Neuronal stem cell (in vitro differentiated cells): Measurements from ENCODE around the gene DDOST.
A peak's percentile ranks its signal among the peaks of the same experiment; 100 is the strongest.

Source experiments
- DNase-seq: peaks from one replicate; pipeline ENCODE4 v3.0.0-alpha.2; 2013; ENCODE audit warnings: low spot score
- H2AFZ ChIP-seq: one replicate; pipeline ENCODE4 v1.6.1; 2013; ENCODE audit warnings: mild to moderate bottlenecking, low read length, inconsistent platforms
- H2AK5ac ChIP-seq: 2 replicates; pipeline ENCODE4 v1.6.1; 2013; ENCODE audit warnings: low read depth, mild to moderate bottlenecking, inconsistent platforms, low read length, moderate library complexity, mixed read lengths
- H2BK120ac ChIP-seq: 2 replicates; pipeline ENCODE4 v1.6.1; 2013; ENCODE audit warnings: low read depth, mild to moderate bottlenecking, inconsistent platforms, low read length, moderate library complexity, mixed read lengths
- H2BK12ac ChIP-seq: one replicate; pipeline ENCODE4 v1.6.1; 2013; ENCODE audit warnings: low read length, inconsistent platforms
- H2BK15ac ChIP-seq: 2 replicates; pipeline ENCODE4 v1.6.1; 2013; ENCODE audit warnings: mild to moderate bottlenecking, low read length, inconsistent platforms, mixed read lengths
- H2BK5ac ChIP-seq: one replicate; pipeline ENCODE4 v1.6.1; 2013; ENCODE audit warnings: inconsistent platforms, mild to moderate bottlenecking, low read length, moderate library complexity
- H3K14ac ChIP-seq: one replicate; pipeline ENCODE4 v1.6.1; 2013; ENCODE audit warnings: low read length, inconsistent platforms
- H3K18ac ChIP-seq: 2 replicates; pipeline ENCODE4 v1.6.1; 2013; ENCODE audit warnings: low read length, inconsistent platforms
- H3K23ac ChIP-seq: 2 replicates; pipeline ENCODE4 v1.6.1; 2013; ENCODE audit warnings: low read depth, mild to moderate bottlenecking, mixed read lengths, low read length, inconsistent platforms; ENCODE audit not compliant: poor library complexity
- H3K27ac ChIP-seq: replicated peaks from 3 replicates; pipeline ENCODE4 v1.5.1; 2013; ENCODE audit warnings: low read length, inconsistent platforms
- H3K27me3 ChIP-seq, 3 experiments: 2 replicates each; pipeline ENCODE4 v1.6.1; 2013; ENCODE audit warnings: low read length in 3 of 3, mild to moderate bottlenecking in 2 of 3, inconsistent platforms in 1 of 3, low read depth in 1 of 3, mixed read lengths in 1 of 3, moderate library complexity in 1 of 3; ENCODE audit not compliant: control insufficient read depth in 3 of 3, insufficient read depth in 3 of 3
- H3K36me3 ChIP-seq, 2 donors: replicated peaks in 1 of 2; 2 replicates each; pipeline ENCODE4 v1.6.1; 2013; ENCODE audit warnings: low read length in 2 of 2; ENCODE audit not compliant: control insufficient read depth in 2 of 2, insufficient read depth in 2 of 2
- H3K4ac ChIP-seq: 2 replicates; pipeline ENCODE4 v1.6.1; 2013; ENCODE audit warnings: inconsistent platforms, mild to moderate bottlenecking, low read length, moderate library complexity
- H3K4me1 ChIP-seq, 2 donors: 1 replicate in 1 of 2; 2 replicates in 1 of 2; pipeline ENCODE4 v1.6.1; 2013; ENCODE audit warnings: low read length in 2 of 2, low read depth in 1 of 2; ENCODE audit not compliant: control insufficient read depth in 2 of 2, insufficient read depth in 1 of 2
- H3K4me2 ChIP-seq: one replicate; pipeline ENCODE4 v1.6.1; 2013; ENCODE audit warnings: mild to moderate bottlenecking, low read length, inconsistent platforms; ENCODE audit not compliant: insufficient read depth, poor library complexity, severe bottlenecking
- H3K4me3 ChIP-seq, 2 donors: 2 replicates each; pipeline ENCODE4 v1.5.1; 2013; ENCODE audit warnings: low read length in 2 of 2, mild to moderate bottlenecking in 2 of 2, inconsistent platforms in 1 of 2, moderate library complexity in 1 of 2
- H3K79me1 ChIP-seq: one replicate; pipeline ENCODE4 v1.6.1; 2013; ENCODE audit warnings: low read depth, mild to moderate bottlenecking, inconsistent platforms, low read length, moderate library complexity
- H3K9ac ChIP-seq: one replicate; pipeline ENCODE4 v1.6.1; 2013; ENCODE audit warnings: mild to moderate bottlenecking, low read depth, low read length, inconsistent platforms; ENCODE audit not compliant: poor library complexity
- H3K9me3 ChIP-seq, 2 donors: replicated peaks in 1 of 2; 2 replicates each; pipeline versions ENCODE3 to v1.6.1; 2013; ENCODE audit warnings: low read length in 2 of 2, mild to moderate bottlenecking in 2 of 2, inconsistent platforms in 1 of 2, low read depth in 1 of 2, mixed read lengths in 1 of 2, moderate library complexity in 1 of 2; ENCODE audit not compliant: control insufficient read depth in 2 of 2, insufficient read depth in 1 of 2
- H4K8ac ChIP-seq: one replicate; pipeline ENCODE4 v1.6.1; 2013; ENCODE audit warnings: low read depth, mild to moderate bottlenecking, inconsistent platforms, low read length, moderate library complexity
- H4K91ac ChIP-seq: one replicate; pipeline ENCODE4 v1.6.1; 2013; ENCODE audit warnings: low read length, low read depth, mild to moderate bottlenecking, inconsistent platforms; ENCODE audit not compliant: poor library complexity
- WGBS, 2 donors: extraction: QIAGEN DNeasy Blood & Tissue Kit; methylation state at CpG; one replicate each; pipeline ENCODE4 v1.1.7; 2013; ENCODE audit warnings: missing lambda C conversion rate in 2 of 2, mixed read lengths in 1 of 2; ENCODE audit not compliant: insufficient read length in 2 of 2, insufficient replicate concordance in 1 of 2; ENCODE audit errors: extremely low coverage in 2 of 2; 5-methylcytosine and 5-hydroxymethylcytosine counted together

The DDOST gene

GRCh38 chr1:20616847-20617487 is 44.2 kb downstream of the DDOST start:
- peaks cover 0 to 2% of the 10 kb centered on the region in 2 donors for H3K4me1 ChIP-seq
- no peak overlapping the region for H2BK5ac ChIP-seq
- no peak overlapping the region for H3K4me3 ChIP-seq
- no peak overlapping the region for H3K27ac ChIP-seq
- no peak overlapping the region for H3K4ac ChIP-seq
- H4K91ac ChIP-seq: no peak overlapping the region
- no peaks in the 10 kb centered on the region for H3K9me3 ChIP-seq
- WGBS, 2 donors: no CpG with 5 or more reads among the region's 3 CpGs
- no peak for DNase-seq
- no peak overlapping the region for H2BK120ac ChIP-seq
- H3K14ac ChIP-seq: no peak overlapping the region
- no peak overlapping the region for H2BK15ac ChIP-seq
- no peak overlapping the region for H4K8ac ChIP-seq
- no peak overlapping the region for H2AFZ ChIP-seq
- H2BK12ac ChIP-seq: no peak overlapping the region
- no peak overlapping the region for H3K23ac ChIP-seq
- no peak overlapping the region for H3K9ac ChIP-seq
- no peaks in the 10 kb centered on the region for H3K79me1 ChIP-seq
- H3K18ac ChIP-seq: no peak overlapping the region
- no peak overlapping the region for H3K4me2 ChIP-seq
- H2AK5ac ChIP-seq: no peak overlapping the region
- no peaks in the 10 kb centered on the region for H3K36me3 ChIP-seq
- H3K27me3 ChIP-seq: peaks cover 0 to 41% (median 0%) of the 10 kb centered on the region in 3 experiments

- H3K9me3 ChIP-seq: no peaks in the 10 kb centered on the region
- H3K27me3 ChIP-seq: peaks cover 0 to 41% (median 0%) of the 10 kb centered on the region in 3 experiments
- H3K36me3 ChIP-seq: no peaks in the 10 kb centered on the region
- H2BK12ac ChIP-seq: no peak overlapping the region
- H2BK5ac ChIP-seq: no peak overlapping the region
- no peak overlapping the region for H2BK120ac ChIP-seq
- no peak overlapping the region for H3K9ac ChIP-seq
- no peak overlapping the region for H3K27ac ChIP-seq
- H3K4ac ChIP-seq: no peak overlapping the region
- no peak overlapping the region for H2AK5ac ChIP-seq
- no peaks in the 10 kb centered on the region for H3K79me1 ChIP-seq
- no peak overlapping the region for H2BK15ac ChIP-seq
- no peak overlapping the region for H4K91ac ChIP-seq
- H3K23ac ChIP-seq: no peak overlapping the region
- H3K4me1 ChIP-seq: peaks cover 0 to 2% of the 10 kb centered on the region in 2 donors
- no CpG with 5 or more reads among the region's 20 CpGs for WGBS, 2 donors
- no peak overlapping the region for H3K18ac ChIP-seq
- no peak overlapping the region for H3K4me3 ChIP-seq
- no peak overlapping the region for H3K4me2 ChIP-seq
- no peak for DNase-seq
- no peak overlapping the region for H3K14ac ChIP-seq
- H4K8ac ChIP-seq: no peak overlapping the region
- peak overlapping the region; percentile 20 for H2AFZ ChIP-seq
These were observed 45.0 kb downstream of the DDOST start for GRCh38 chr1:20615946-20616846.

- Histone ChIP-seq H4K91ac (no peak overlapping the region), H3K18ac (no peak overlapping the region), H2AFZ (peak overlapping the region; percentile 31), H3K27me3 (peaks cover 0 to 32% (median 0%) of the 10 kb centered on the region in 3 experiments), H3K9ac (no peak overlapping the region), H2BK15ac (no peak overlapping the region), H3K4me3 (no peak overlapping the region), H2BK120ac (no peak overlapping the region), H2BK5ac (no peak overlapping the region), H3K4me2 (no peak overlapping the region), H2AK5ac (no peak overlapping the region), H3K4me1 (peaks cover 0 to 4% of the 10 kb centered on the region in 2 donors), H2BK12ac (no peak overlapping the region), H3K23ac (no peak overlapping the region), H3K79me1 (no peaks in the 10 kb centered on the region), H3K27ac (no peak overlapping the region), H3K14ac (no peak overlapping the region), H3K9me3 (no peaks in the 10 kb centered on the region), H3K4ac (no peak overlapping the region), H3K36me3 (no peaks in the 10 kb centered on the region), H4K8ac (no peak overlapping the region)
- DNase-seq: no peak
- WGBS, 2 donors: no CpG with 5 or more reads among the region's 3 CpGs
These were observed 47.0 kb downstream of the DDOST start for GRCh38 chr1:20614131-20614579.

- Histone ChIP-seq H3K4me2 (no peak overlapping the region), H2BK12ac (no peak overlapping the region), H2BK120ac (no peak overlapping the region), H3K4me3 (no peak overlapping the region), H2AK5ac (no peak overlapping the region), H3K9ac (no peak overlapping the region), H3K79me1 (no peaks in the 10 kb centered on the region), H4K8ac (no peak overlapping the region), H3K4ac (no peak overlapping the region), H3K36me3 (no peaks in the 10 kb centered on the region), H3K18ac (no peak overlapping the region), H3K4me1 (peaks cover 0 to 4% of the 10 kb centered on the region in 2 donors), H2AFZ (no peak overlapping the region), H2BK5ac (no peak overlapping the region), H4K91ac (no peak overlapping the region), H3K9me3 (no peaks in the 10 kb centered on the region), H3K27ac (no peak overlapping the region), H3K27me3 (peaks cover 0 to 34% (median 0%) of the 10 kb centered on the region in 3 experiments), H3K23ac (no peak overlapping the region), H3K14ac (no peak overlapping the region), H2BK15ac (no peak overlapping the region)
- DNase-seq: no peak
- WGBS, 2 donors: no CpG with 5 or more reads among the region's 11 CpGs
These were observed 48.9 kb downstream of the DDOST start for GRCh38 chr1:20612221-20612746.
